ENCODE data around the gene SEMA3F. TPM values are rescaled to one million over a fixed set of nuclear protein-coding genes. Genes with fewer than 3 reads are reported as not detected.
A peak's percentile ranks its signal among the peaks of the same experiment; 100 is the strongest.

Gene SEMA3F
- polyA plus RNA-seq, 2 of the 4 experiments (the other 2 are of a cell fraction) = 2.9 to 10.6 TPM

DNA sequence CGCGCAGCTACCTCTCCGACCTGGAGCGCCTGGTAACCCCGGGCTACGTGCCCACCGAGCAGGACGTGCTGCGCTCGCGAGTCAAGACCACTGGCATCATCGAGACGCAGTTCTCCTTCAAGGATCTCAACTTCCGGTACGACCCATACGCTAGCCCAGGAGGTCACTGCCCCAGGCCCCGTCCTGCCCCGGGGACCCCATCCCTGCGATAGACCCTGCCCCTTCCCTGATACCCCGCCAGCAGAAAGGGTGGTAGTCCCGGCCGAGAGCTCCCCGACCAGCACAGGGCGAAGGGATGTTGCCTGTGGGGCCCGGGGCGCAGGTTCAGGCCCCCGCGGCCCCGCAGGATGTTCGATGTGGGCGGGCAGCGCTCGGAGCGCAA lies 38.6 kb downstream of the SEMA3F start:
- Histone ChIP-seq H3K9me3 (no peaks in the 10 kb centered on the region), H3K4me2 (no peak overlapping the region), H3K4me1 (peaks cover 13% of the 10 kb centered on the region; the same call in 2 of the 3 replicates), H3K27ac (no peak overlapping the region), H3K4me3 (no peak overlapping the region)
- TF ChIP-seq FOSB (CRISPR knock-in tag; IDR thresholded peaks at IDR 0.05) = no peak
- TF ChIP-seq TFCP2L1 (CRISPR knock-in tag; IDR thresholded peaks at IDR 0.05) = no peak
- TF ChIP-seq, protein P1, sequence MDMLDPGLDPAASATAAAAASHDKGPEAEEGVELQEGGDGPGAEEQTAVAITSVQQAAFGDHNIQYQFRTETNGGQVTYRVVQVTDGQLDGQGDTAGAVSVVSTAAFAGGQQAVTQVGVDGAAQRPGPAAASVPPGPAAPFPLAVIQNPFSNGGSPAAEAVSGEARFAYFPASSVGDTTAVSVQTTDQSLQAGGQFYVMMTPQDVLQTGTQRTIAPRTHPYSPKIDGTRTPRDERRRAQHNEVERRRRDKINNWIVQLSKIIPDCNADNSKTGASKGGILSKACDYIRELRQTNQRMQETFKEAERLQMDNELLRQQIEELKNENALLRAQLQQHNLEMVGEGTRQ (IDR thresholded peaks at IDR 0.05) = no peak
- TF ChIP-seq NR3C1 (IDR thresholded peaks at IDR 0.05) = no peak
- TF ChIP-seq, protein P2, sequence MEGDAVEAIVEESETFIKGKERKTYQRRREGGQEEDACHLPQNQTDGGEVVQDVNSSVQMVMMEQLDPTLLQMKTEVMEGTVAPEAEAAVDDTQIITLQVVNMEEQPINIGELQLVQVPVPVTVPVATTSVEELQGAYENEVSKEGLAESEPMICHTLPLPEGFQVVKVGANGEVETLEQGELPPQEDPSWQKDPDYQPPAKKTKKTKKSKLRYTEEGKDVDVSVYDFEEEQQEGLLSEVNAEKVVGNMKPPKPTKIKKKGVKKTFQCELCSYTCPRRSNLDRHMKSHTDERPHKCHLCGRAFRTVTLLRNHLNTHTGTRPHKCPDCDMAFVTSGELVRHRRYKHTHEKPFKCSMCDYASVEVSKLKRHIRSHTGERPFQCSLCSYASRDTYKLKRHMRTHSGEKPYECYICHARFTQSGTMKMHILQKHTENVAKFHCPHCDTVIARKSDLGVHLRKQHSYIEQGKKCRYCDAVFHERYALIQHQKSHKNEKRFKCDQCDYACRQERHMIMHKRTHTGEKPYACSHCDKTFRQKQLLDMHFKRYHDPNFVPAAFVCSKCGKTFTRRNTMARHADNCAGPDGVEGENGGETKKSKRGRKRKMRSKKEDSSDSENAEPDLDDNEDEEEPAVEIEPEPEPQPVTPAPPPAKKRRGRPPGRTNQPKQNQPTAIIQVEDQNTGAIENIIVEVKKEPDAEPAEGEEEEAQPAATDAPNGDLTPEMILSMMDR (IDR thresholded peaks at IDR 0.05) = no peak
- TF ChIP-seq MYC (IDR thresholded peaks at IDR 0.05; ENCODE audit: borderline replicate concordance, low read length) = no peak
- no peak for TF ChIP-seq HEYL (CRISPR knock-in tag; IDR thresholded peaks at IDR 0.05)
- ATAC-seq (no peak), DNase-seq (ENCODE audit: low read depth in 1 of 2, low spot score in 1 of 2) (no peak), FAIRE-seq (no peak)
- 82% methylated on average over 32 of the region's 34 CpGs for WGBS (ENCODE audit: missing lambda C conversion rate)
- POLR2A ChIA-PET = no interaction called here
- CTCF ChIA-PET = interaction anchor here (0.6 to 18.7 kb wide), 36 partner anchors 9 to 553 kb away, joined by 3 to 550 read pairs (median 5); partner anchors contain the start of genes GNAI2, IFRD2, SLC38A3 and TUSC2

DNA sequence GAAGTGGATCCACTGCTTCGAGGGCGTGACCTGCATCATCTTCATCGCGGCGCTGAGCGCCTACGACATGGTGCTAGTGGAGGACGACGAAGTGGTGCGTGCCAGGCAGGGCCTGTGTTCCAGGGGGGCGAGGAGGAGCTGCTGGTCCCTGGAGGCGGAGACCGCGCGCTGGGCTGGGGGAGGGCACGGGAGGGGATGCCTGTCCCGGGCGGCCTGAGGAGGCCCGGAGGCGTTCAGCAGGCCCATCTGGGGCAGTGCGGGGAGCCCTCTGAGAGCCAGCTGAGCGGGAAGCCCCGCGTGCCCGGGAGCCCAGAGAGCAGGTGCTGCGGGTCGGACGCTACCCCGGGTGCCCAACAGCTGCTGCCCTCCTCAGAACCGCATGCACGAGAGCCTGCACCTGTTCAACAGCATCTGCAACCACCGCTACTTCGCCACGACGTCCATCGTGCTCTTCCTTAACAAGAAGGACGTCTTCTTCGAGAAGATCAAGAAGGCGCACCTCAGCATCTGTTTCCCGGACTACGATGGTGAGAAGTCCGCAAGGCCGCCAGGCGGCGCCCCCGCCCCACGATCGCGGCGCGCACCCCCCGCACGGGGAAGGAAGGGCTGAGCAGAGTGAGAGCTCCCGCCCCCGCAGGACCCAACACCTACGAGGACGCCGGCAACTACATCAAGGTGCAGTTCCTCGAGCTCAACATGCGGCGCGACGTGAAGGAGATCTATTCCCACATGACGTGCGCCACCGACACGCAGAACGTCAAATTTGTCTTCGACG lies 39.2 kb downstream of the SEMA3F start:
- peaks cover 13% of the 10 kb centered on the region; the same call in 2 of the 3 replicates for H3K4me1 ChIP-seq
- no peak overlapping the region for H3K4me3 ChIP-seq
- H3K9me3 ChIP-seq = no peaks in the 10 kb centered on the region
- TF ChIP-seq CEBPB (IDR thresholded peaks at IDR 0.05) = no peak
- no peak for TF ChIP-seq EHF (CRISPR knock-in tag; IDR thresholded peaks at IDR 0.05)
- peak; percentile 81 to 86 for TF ChIP-seq RAD21 (conservative IDR thresholded peaks at IDR 0.05 in 1 of 2, IDR thresholded peaks at IDR 0.05 in 1 of 2)
- TF ChIP-seq POLR2AphosphoS2 (conservative IDR thresholded peaks at IDR 0.05; ENCODE audit: low read length) = no peak
- TF ChIP-seq, protein P2 (IDR thresholded peaks at IDR 0.05) = peak; percentile 63
- TF ChIP-seq, protein P3, sequence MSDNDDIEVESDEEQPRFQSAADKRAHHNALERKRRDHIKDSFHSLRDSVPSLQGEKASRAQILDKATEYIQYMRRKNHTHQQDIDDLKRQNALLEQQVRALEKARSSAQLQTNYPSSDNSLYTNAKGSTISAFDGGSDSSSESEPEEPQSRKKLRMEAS (IDR thresholded peaks at IDR 0.05) = peak; percentile 80
- TF ChIP-seq CBX8 (IDR thresholded peaks at IDR 0.05) = no peak
- peak; percentile 90 for TF ChIP-seq SMC3 (IDR thresholded peaks at IDR 0.05)
- TF ChIP-seq, protein P4, sequence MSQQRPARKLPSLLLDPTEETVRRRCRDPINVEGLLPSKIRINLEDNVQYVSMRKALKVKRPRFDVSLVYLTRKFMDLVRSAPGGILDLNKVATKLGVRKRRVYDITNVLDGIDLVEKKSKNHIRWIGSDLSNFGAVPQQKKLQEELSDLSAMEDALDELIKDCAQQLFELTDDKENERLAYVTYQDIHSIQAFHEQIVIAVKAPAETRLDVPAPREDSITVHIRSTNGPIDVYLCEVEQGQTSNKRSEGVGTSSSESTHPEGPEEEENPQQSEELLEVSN (IDR thresholded peaks at IDR 0.05; ENCODE audit: borderline replicate concordance, low read depth) = peak; percentile 82
- FAIRE-seq (no peak), DNase-seq (ENCODE audit: low read depth in 1 of 2, low spot score in 1 of 2) (peak; percentile 45 to 70), ATAC-seq (peak; percentile 62 to 81; a peak in 5 of 6 replicates)
- H3K27ac ChIP-seq = peak overlapping the region in 1 of 2 experiments; percentile 56; a peak in 1 of 6 replicates
- 48% methylated on average over 25 of the region's 70 CpGs for WGBS (ENCODE audit: missing lambda C conversion rate)
- ChIA-PET CTCF (interaction anchor here (0.6 to 18.7 kb wide), 44 partner anchors 9 to 554 kb away, joined by 3 to 550 read pairs (median 5); partner anchors contain the start of genes GNAI2, HYAL3, IFRD2 and NAA80), POLR2A (interaction anchor here (0.9 kb wide), 1 partner anchor 32 kb away, joined by 5 read pairs; no protein-coding TSS in a partner anchor)
- peak overlapping the region; percentile 64 for H3K4me2 ChIP-seq

All from A549 (cell line).